K562 (cell line): ENCODE data around the gene POLN. TPM values are rescaled to one million over a fixed set of nuclear protein-coding genes. Genes with fewer than 3 reads are reported as not detected.
A peak's percentile ranks its signal among the peaks of the same experiment; 100 is the strongest.

Experiments
- ATAC-seq: fragments of 200-7000 bp; cut with Tn5 transposase; 3 replicates; pipeline ENCODE4 v1.9.1; 2020; ENCODE audit warnings: moderate library complexity
- BruUV-seq: library from RNA; stranded (reverse); fragments of 400-500 nt; replicated peaks from 2 replicates; lab custom pipeline; 2021; lab: Mats Ljungman, UMichigan
- CTCF ChIA-PET: fragments of 300-600 bp; formaldehyde crosslinking; extraction: SDS; loops from one replicate; lab custom pipeline; 2021; ENCODE audit warnings: low intra/inter-chr PET ratio; lab: Yijun Ruan, JAX
- POLR2A ChIA-PET: fragments of 300-600, 350-650 bp; sonication (Branson Sonifier 250); formaldehyde crosslinking; extraction: SDS; loops from one replicate; lab custom pipeline; 2021; ENCODE audit warnings: antibody characterized with exemption, inconsistent platforms; lab: Yijun Ruan, JAX
- DNase-seq, 4 experiments: peaks; one replicate each; pipeline versions ENCODE4 v3.0.0 to v3.0.0-alpha.2; 2011 to 2018; ENCODE audit warnings: low spot score in 3 of 4, mixed read lengths in 3 of 4; ENCODE audit errors: extremely low read depth in 1 of 4
- FAIRE-seq: peaks from 2 replicates; lab custom pipeline; 2011; peaks lifted over from hg19 to GRCh38; lab: Jason Lieb, UNC
- H2AFZ ChIP-seq: 2 replicates; pipeline ENCODE4 v1.6.0; 2011; ENCODE audit warnings: low read depth, low read length, control low read depth, inconsistent platforms
- H3K27ac ChIP-seq: fragments of 200-600 bp; 3 replicates; pipeline ENCODE4 v1.8.0; 2011; ENCODE audit warnings: low read depth, mild to moderate bottlenecking, control low read depth, inconsistent platforms, low read length, moderate library complexity, mixed read lengths; ENCODE audit errors: extremely low read depth
- H3K27me3 ChIP-seq, 2 experiments: fragments of 300-600 bp in 1 of 2; 2 replicates in 1 of 2; 3 replicates in 1 of 2; pipeline versions ENCODE4 v1.6.0 to v1.8.0; 2011; ENCODE audit warnings: inconsistent platforms in 2 of 2, low read length in 2 of 2, mild to moderate bottlenecking in 1 of 2, mixed read lengths in 1 of 2, moderate library complexity in 1 of 2; ENCODE audit not compliant: control insufficient read depth in 2 of 2, insufficient read depth in 2 of 2
- H3K36me3 ChIP-seq: fragments of 300-600 bp; 3 replicates; pipeline ENCODE4 v1.8.0; 2011; ENCODE audit warnings: mild to moderate bottlenecking, low read length, inconsistent platforms; ENCODE audit not compliant: control insufficient read depth, insufficient read depth
- H3K4me1 ChIP-seq, 2 experiments: fragments of 200-600 bp in 1 of 2; replicated peaks in 1 of 2; 2 replicates in 1 of 2; 3 replicates in 1 of 2; pipeline versions ENCODE4 v1.5.1 to v1.8.0; 2011; ENCODE audit warnings: inconsistent platforms in 2 of 2, low read length in 2 of 2, mild to moderate bottlenecking in 1 of 2, mixed read lengths in 1 of 2, moderate library complexity in 1 of 2; ENCODE audit not compliant: control insufficient read depth in 2 of 2, insufficient read depth in 2 of 2
- H3K4me2 ChIP-seq: 2 replicates; pipeline ENCODE4 v1.6.1; 2011; ENCODE audit warnings: low read length, control low read depth, inconsistent platforms, mixed read lengths; ENCODE audit not compliant: insufficient read depth
- H3K4me3 ChIP-seq: fragments of 200-600 bp; sonication (generic), shearing (Covaris generic); 2 replicates; pipeline ENCODE4 v1.5.1; 2016; ENCODE audit warnings: control low read depth, inconsistent platforms
- H3K79me2 ChIP-seq: fragments of 200-600 bp; 3 replicates; pipeline ENCODE4 v1.8.0; 2011; ENCODE audit warnings: low read length, inconsistent platforms; ENCODE audit not compliant: control insufficient read depth, insufficient read depth
- H3K9ac ChIP-seq, 2 experiments: 2 replicates each; pipeline versions ENCODE4 v1.6.0 to v1.6.1; 2011; ENCODE audit warnings: low read depth in 2 of 2, low read length in 2 of 2, control low read depth in 1 of 2, inconsistent platforms in 1 of 2, mild to moderate bottlenecking in 1 of 2, mixed read lengths in 1 of 2; ENCODE audit not compliant: insufficient read depth in 1 of 2
- H3K9me1 ChIP-seq: one replicate; pipeline ENCODE4 v1.6.0; 2011; ENCODE audit warnings: inconsistent platforms, mild to moderate bottlenecking, low read length, moderate library complexity; ENCODE audit not compliant: control insufficient read depth, insufficient read depth
- H3K9me3 ChIP-seq: replicated peaks from 2 replicates; pipeline ENCODE4 v1.5.1; 2011; ENCODE audit warnings: low read depth, low read length, inconsistent platforms; ENCODE audit not compliant: control insufficient read depth, insufficient read depth
- H4K20me1 ChIP-seq: replicated peaks from 2 replicates; pipeline ENCODE4 v1.6.1; 2011; ENCODE audit warnings: low read length, inconsistent platforms, mixed read lengths; ENCODE audit not compliant: control insufficient read depth, insufficient read depth
- ATF2 ChIP-seq: sonication (generic); formaldehyde crosslinking; IDR thresholded peaks from 2 replicates; pipeline ENCODE4 v1.8.1; 2022; ENCODE audit warnings: missing genetic modification reagents
- BCL6 ChIP-seq: fragments of 250-450 bp; sonication (Bioruptor Pico); IDR thresholded peaks from 2 replicates; pipeline ENCODE4 v1.4.0; 2020
- HBP1 ChIP-seq: fragments of 450-650 bp; formaldehyde crosslinking; IDR thresholded peaks from 2 replicates; pipeline ENCODE4 v1.4.0; 2022; ENCODE audit warnings: missing genetic modification characterization
- MCM5 ChIP-seq: fragments of 450-650 bp; IDR thresholded peaks from 2 replicates; pipeline ENCODE4 v1.6.1; 2016; ENCODE audit warnings: low read depth
- NCOA4 ChIP-seq: fragments of 450-650 bp; IDR thresholded peaks from 2 replicates; pipeline ENCODE4 v1.6.1; 2018; ENCODE audit warnings: mild to moderate bottlenecking; ENCODE audit not compliant: partially characterized antibody
- NFIX ChIP-seq: fragments of 250-450 bp; sonication (Bioruptor Pico); IDR thresholded peaks from 2 replicates; pipeline ENCODE4 v1.4.0; 2020; ENCODE audit warnings: low read depth, mild to moderate bottlenecking, moderate library complexity
- POLR2A ChIP-seq: fragments of 450-650 bp; conservative IDR thresholded peaks from 2 replicates; pipeline ENCODE4 v1.6.1; 2016
- RBM25 ChIP-seq: fragments of 200-400 bp; formaldehyde crosslinking; IDR thresholded peaks from 2 replicates; pipeline ENCODE4 v1.6.1; 2018; ENCODE audit warnings: low read length, low read depth, moderate library complexity; ENCODE audit not compliant: severe bottlenecking
- RBM34 ChIP-seq: fragments of 200-400 bp; formaldehyde crosslinking; IDR thresholded peaks from 2 replicates; pipeline ENCODE4 v1.6.1; 2018; ENCODE audit warnings: low read length, borderline replicate concordance; ENCODE audit not compliant: insufficient read depth
- RNF2 ChIP-seq: sonication (generic); IDR thresholded peaks from 2 replicates; pipeline ENCODE4 v1.6.1; 2016
- TCFL5 ChIP-seq: fragments of 250-450 bp; sonication (Bioruptor Pico); conservative IDR thresholded peaks from 2 replicates; pipeline ENCODE4 v1.6.1; 2021; ENCODE audit warnings: mild to moderate bottlenecking, moderate library complexity, matching md5 sums
- ZC3H11A ChIP-seq: IDR thresholded peaks from 2 replicates; pipeline ENCODE4 v1.6.1; 2012; ENCODE audit warnings: low read depth, low read length, improper control_type of control experiment
- ZFP36 ChIP-seq: fragments of 150-350 bp; IDR thresholded peaks from 2 replicates; pipeline ENCODE4 v1.6.1; 2018; ENCODE audit warnings: low read length, low read depth; ENCODE audit not compliant: partially characterized antibody
- ZNF253 ChIP-seq: fragments of 250-450 bp; sonication (Bioruptor Pico); conservative IDR thresholded peaks from 2 replicates; pipeline ENCODE4 v1.6.1; 2021; ENCODE audit warnings: mild to moderate bottlenecking
- ZNF644 ChIP-seq: fragments of 200-800 bp; sonication (Bioruptor generic); IDR thresholded peaks from 2 replicates; pipeline ENCODE4 v1.6.1; 2016; ENCODE audit warnings: low read depth, missing genetic modification characterization, missing compliant biosample characterization
- WGBS: fragments of 100-300 bp; shearing (Covaris generic); methylation state at CpG from one replicate; pipeline ENCODE4 v1.1.6; 2016; ENCODE audit warnings: low coverage, mixed read lengths; ENCODE audit not compliant: insufficient coverage; ENCODE audit errors: missing lambda C conversion rate; 5-methylcytosine and 5-hydroxymethylcytosine counted together
- in situ Hi-C: fragments of 300-500 bp; cut with MboI; formaldehyde crosslinking; loops from 4 replicates; pipeline ENCODE4 v1.15.0; 2018; ENCODE audit warnings: inconsistent platforms, mixed read lengths
- intact Hi-C: fragments of 100-400 bp; cut with micrococcal nuclease; formaldehyde crosslinking; loops from 2 replicates; pipeline ENCODE4 v1.14.2; 2022
- polyA plus RNA-seq, 8 experiments: library from polyadenylated mRNA; depleted of rRNA in 4 of 8; stranded (reverse) in 5 of 8; unstranded in 3 of 8; fragments of >200 nt; fragmentation: Nextera tagmentation in 2 of 8; fragmentation: Illumina TruSeq in 1 of 8; extraction: Ambion mirVana in 2 of 8; extraction: Trizol in 1 of 8; gene quantifications; 2 replicates each; pipeline versions ENCODE4 v1.2.1 to v1.2.3, GENCODE V29; 2011 to 2014; ENCODE audit warnings: inconsistent platforms in 1 of 8, missing spikeins in 1 of 8
- total RNA-seq, 7 experiments: library from RNA; depleted of rRNA in 6 of 7; stranded (reverse); fragments of >200 nt in 6 of 7; fragmentation: Illumina TruSeq in 2 of 7; extraction: Trizol in 2 of 7; gene quantifications; 2 replicates each; pipeline versions ENCODE4 v1.2.1 to v1.2.3, GENCODE V29; 2011 to 2021; ENCODE audit warnings: low replicate concordance in 1 of 7

Gene POLN
- total and polyA plus RNA-seq, 9 of the 15 experiments (the other 6 are each of a cell fraction or from before 2014, with no cell fraction given): 0.08 to 0.91 (median 0.32) TPM

- H3K9me3 ChIP-seq: no peaks in the 10 kb centered on the region
- H3K36me3 ChIP-seq: no peaks in the 10 kb centered on the region
These were observed 16.4 kb upstream of the POLN start for GRCh38 chr4:2258091-2259035.

More at GRCh38 chr4:2258091-2259035, 16.4 kb upstream of the POLN start:
- DNase-seq (no peak), FAIRE-seq (no peak), ATAC-seq (no peak)
- ChIA-PET CTCF (no interaction called here), POLR2A (interaction anchor here (0.6 to 2.3 kb wide), 7 partner anchors 10 to 211 kb away, joined by 3 to 10 read pairs (median 4); partner anchors contain the start of gene RNF4)
- Histone ChIP-seq H3K27ac (no peak overlapping the region), H3K27me3 (no peaks in the 10 kb centered on the region), H3K79me2 (peaks cover 5% of the 10 kb centered on the region; the same call in 1 of the 3 replicates), H3K9ac (peak overlapping the region in 1 of 2 experiments; percentile 85; a peak in 2 of 4 replicates), H2AFZ (no peak overlapping the region), H4K20me1 (no peaks in the 10 kb centered on the region), H3K9me1 (no peaks in the 10 kb centered on the region), H3K4me2 (no peak overlapping the region), H3K4me1 (peaks cover 9 to 76% of the 10 kb centered on the region in 2 experiments; a peak in 4 of 5 replicates), H3K4me3 (no peak overlapping the region)
- no TSS peak for BruUV-seq
- no peak for TF ChIP-seq ZNF253 (CRISPR knock-in tag)
- no peak for TF ChIP-seq ZFP36
- no peak for TF ChIP-seq NCOA4
- TF ChIP-seq NFIX (CRISPR knock-in tag): no peak
- TF ChIP-seq ZNF644 (tag): no peak
- TF ChIP-seq ZC3H11A: no peak
- no peak for TF ChIP-seq MCM5
- TF ChIP-seq HBP1: no peak
- no peak for TF ChIP-seq RBM25
- TF ChIP-seq ATF2: no peak
- TF ChIP-seq RNF2: no peak
- no peak for TF ChIP-seq BCL6 (CRISPR knock-in tag)
- no peak for TF ChIP-seq TCFL5 (CRISPR knock-in tag)
- no peak for TF ChIP-seq POLR2A
- TF ChIP-seq RBM34: no peak
- in situ Hi-C loops (no loop called here), intact Hi-C loops (no loop called here)
- 74% methylated on average over 17 of the region's 18 CpGs for WGBS
